NCI-H748 treated with DMSO at 0.1 percent for 48 hours (cell line): ENCODE results near the gene RPS24.
"Not testable (repeated sequence)": the region's sequence is repeated elsewhere in the genome, so short reads cannot be mapped to it uniquely, and the experiment has no call there.

ENCODE experiments used
- DNase-seq: peaks from one replicate; lab custom pipeline; 2025; lab: John Stamatoyannopoulos, UW

Gene RPS24

GRCh38 chr10:78053211-78053868, 19.7 kb downstream of the RPS24 start:
- DNase-seq, result no peak

- no peak for DNase-seq
Observed at GRCh38 chr10:78058562-78058961, 24.9 kb downstream of the RPS24 start.

GRCh38 chr10:78059906-78060702, 26.4 kb downstream of the RPS24 start:
- DNase-seq, result no peak

GRCh38 chr10:78062296-78062695, 28.6 kb downstream of the RPS24 start:
- no peak for DNase-seq

GRCh38 chr10:78063236-78063635, 29.6 kb downstream of the RPS24 start:
- no peak for DNase-seq

DNA sequence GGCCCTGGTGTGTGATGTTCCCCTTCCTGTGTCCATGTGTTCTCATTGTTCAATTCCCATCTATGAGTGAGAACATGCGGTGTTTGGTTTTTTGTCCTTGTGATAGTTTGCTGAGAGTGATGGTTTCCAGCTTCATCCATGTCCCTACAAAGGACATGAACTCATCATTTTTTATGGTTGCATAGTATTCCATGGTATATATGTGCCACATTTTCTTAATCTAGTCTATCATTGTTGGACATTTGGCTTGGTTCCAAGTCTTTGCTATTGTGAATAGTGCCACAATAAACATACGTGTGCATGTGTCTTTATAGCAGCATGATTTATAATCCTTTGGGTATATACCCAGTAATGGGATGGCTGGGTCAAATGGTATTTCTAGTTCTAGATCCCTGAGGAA, 31.3 kb downstream of the RPS24 start:
- not testable (repeated sequence) for DNase-seq

DNA sequence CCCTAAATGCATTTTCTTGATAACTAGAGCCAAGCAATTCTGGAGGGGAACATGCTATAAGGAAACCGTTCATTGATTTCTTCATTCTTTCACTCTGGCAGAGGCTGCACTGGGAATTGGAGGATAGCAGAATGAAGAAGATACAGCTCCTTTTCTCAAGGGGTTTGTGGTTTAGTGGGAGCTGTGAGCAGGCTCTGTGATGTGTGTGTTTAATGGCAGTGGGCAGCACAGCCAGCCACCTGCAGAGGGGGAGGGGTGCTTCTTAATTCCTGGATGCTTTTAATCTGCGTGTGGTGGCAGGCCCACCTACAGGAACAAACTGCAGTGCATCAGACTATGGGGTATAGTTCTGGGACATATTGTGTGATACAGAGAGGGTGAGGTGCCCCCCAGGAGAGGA, 31.9 kb downstream of the RPS24 start:
- DNase-seq, result no peak

- no peak for DNase-seq
Observed at GRCh38 chr10:78066012-78066411, 32.3 kb downstream of the RPS24 start.

GRCh38 chr10:78066728-78067430, 33.2 kb downstream of the RPS24 start:
- no peak for DNase-seq

DNA sequence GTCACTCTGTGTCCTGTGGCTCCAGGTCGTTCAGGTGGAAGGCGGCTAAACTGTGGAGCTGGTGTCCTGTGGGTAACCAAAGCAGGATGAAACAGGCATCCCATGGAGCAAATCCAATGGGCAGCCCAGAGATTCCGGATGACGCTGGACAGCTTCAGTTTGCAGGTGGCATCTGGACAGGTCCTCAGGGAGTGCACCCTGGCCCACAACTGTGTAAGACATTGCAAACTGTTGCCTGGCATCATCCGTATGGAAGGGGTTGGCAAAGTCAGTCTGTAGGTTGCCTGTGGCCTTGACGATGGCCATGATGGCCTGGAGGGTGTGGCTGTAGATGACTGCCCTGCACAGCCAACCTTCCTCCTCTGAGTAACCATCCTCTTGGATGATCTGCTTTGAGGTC, 35.5 kb downstream of the RPS24 start:
- no peak for DNase-seq

- not testable (repeated sequence) for DNase-seq
Observed at GRCh38 chr10:78070064-78070463, 36.4 kb downstream of the RPS24 start.

DNA sequence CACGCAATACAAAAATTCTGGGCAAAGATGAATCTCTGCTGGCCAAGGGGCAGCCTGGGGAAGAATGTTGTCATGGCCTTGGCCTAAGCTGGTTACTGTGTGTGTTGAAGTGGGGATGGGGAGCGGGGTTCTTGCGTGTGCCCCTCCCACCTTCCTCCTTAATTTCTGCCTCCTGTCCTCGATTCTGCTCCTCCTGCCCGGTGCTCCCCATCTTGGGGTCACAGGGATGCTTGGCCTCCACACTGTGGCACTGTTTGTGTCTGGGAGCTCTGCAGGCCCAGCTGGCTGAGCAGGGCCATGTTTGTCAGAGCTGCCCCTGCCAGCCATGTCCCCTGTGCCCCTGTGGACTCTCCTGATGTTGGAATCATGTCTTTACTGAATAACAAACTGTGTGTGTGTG, 37.1 kb downstream of the RPS24 start:
- DNase-seq, result no peak

DNA sequence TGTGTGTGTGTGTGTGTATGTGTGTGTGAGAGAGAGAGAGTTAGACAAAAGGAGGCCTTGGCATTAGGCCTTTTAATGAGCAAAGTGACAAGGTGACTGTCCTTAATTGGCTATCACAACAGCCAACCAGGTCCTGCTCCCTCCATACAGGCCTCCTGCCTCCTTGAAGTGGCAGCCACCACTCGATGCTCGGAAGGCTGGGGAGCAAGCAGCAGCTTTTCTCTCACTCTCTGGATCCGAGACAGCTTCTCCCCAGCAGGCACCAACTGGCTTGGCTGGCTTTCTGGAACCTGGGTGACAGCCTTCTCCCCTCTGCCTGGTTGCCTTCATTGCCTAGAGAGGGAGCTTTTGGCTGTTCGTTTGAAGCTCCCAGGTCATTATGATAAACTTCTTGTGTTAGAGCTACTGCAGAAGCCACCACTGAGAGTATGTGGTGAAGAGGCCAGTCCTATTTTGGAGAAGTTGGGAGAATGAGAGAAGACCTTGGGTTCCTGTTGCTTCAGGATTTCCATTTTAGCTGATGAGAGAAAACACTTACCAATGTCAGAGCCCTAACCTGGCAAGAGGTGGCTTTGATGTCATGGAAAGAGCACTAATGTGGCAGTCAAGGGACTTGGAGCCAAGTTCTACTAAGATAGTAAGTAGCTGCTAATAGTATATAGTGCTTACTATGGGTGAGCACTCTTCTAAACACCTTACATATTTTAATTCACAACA, 37.6 kb downstream of the RPS24 start:
- DNase-seq, result no peak

GRCh38 chr10:78071857-78072179, 38.2 kb downstream of the RPS24 start:
- no peak for DNase-seq

DNA sequence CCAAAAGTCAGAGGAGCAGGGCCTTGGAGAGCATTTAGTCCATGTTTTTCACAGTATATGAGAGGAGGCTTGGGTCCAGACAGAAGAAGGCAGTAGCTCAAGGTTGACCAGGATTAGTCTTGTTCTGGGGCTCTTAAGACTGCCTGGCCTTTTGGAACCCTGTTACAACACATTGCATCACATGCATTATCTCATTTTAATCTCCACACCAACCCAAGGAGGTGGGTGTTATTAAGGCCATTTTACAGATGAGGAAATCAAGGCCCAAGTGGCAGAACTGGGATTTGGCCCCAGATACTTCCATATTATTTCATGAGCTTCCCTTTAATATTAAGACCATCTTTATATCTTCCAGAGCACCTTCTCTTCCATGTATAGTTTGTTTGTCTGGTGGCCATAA, 38.8 kb downstream of the RPS24 start:
- no peak for DNase-seq

DNA sequence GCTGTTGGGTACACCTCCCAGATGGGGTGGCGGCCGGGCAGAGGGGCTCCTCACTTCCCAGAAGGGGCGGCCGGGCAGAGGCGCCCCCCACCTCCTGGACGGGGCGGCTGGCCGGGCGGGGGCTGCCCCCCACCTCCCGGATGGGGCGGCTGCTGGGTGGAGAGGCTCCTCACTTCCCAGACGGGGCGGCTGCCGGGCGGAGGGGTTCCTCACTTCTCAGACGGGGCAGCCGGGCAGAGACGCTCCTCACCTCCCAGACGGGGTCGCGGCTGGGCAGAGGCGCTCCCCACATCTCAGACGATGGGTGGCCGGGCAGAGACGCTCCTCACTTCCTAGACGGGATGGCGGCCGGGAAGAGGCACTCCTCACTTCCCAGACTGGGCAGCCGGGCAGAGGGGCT, 42.1 kb downstream of the RPS24 start:
- not testable (repeated sequence) for DNase-seq

DNA sequence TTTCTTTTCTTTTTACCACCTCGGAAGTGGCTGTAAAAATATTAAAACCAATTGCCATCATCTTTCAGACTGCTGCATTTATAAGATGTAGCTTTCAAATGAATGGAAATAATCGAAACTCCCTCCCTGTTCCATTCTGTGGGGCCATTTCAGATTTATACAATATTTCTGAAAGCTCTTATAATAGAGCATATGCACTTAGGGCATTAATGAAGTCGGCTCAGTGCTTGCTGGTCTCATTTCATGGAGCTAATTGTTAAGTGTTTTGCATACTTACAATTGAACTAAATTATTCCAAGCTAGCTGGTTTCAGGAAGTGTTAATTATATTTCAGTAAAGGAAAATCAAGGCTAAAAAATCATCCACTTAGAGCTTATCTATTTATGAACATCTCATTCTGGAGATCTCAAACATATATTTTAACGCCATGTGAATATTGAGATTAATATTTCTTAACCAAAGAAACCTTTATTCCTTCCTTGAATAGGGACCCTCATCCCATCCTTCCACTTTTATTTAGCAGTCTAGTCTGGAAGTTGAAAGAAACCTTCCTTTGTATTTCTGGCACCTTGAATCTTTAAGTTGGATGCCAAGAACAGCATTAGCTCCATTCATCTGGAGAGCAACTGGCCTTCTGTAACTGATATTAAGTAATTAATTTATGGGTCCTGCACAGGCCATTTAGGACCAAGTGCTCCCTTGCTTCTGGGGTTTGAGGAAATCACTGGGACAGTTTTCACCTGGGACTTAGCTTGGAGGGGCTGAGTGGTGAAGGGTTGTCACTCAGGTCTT, 45.1 kb downstream of the RPS24 start:
- no peak for DNase-seq

GRCh38 chr10:78079411-78079810, 45.7 kb downstream of the RPS24 start:
- no peak for DNase-seq

- DNase-seq, result no peak
Observed at GRCh38 chr10:78081292-78081691, 47.6 kb downstream of the RPS24 start.

DNA sequence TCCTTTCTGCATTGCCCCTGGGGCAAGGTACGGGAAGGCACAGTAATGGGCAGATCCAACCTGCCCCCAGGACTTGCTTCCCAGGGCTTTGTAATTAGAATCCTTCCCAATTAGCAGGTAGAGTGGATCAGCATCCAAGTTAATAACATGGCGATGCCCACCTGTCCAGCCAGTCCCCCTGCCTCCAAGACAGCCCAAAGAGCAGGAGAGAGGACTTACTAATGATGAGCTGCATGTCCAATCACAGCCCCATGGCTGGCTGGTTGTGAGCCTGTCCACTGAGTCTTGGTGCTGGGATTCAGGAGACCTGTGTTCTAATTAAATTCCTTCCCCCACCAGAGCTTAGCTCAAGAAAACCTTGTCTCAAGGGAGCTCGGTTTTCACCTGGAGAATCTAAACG, 49.0 kb downstream of the RPS24 start:
- DNase-seq, result no peak
